Activated naive CD4-positive, alpha-beta T cell treated with anti-CD3 and anti-CD28 coated beads, Interleukin-2, amount 10 ng/mL, durations not matched to agents 7 days and 5 days (primary cell): ENCODE data around the gene DNAJC21.
"Not testable (repeated sequence)": the region's sequence is repeated elsewhere in the genome, so short reads cannot be mapped to it uniquely, and the experiment has no call there.

Experiments
- CTCF ChIA-PET: fragments of 350-600 bp; sonication (Branson Sonifier 250); formaldehyde crosslinking; loops from one replicate; lab custom pipeline; 2021; ENCODE audit warnings: antibody characterized with exemption; lab: Charles Lee
- DNase-seq: peaks from one replicate; pipeline ENCODE4 v3.0.0-alpha.2; 2020
- H3K27ac Mint-ChIP-seq: one replicate; pipeline ENCODE4 v1.8.0; 2021; ENCODE audit warnings: mild to moderate bottlenecking, moderate library complexity, mixed read lengths
- H3K27me3 Mint-ChIP-seq: one replicate; pipeline ENCODE4 v1.8.0; 2021; ENCODE audit warnings: mild to moderate bottlenecking, mixed read lengths
- H3K36me3 Mint-ChIP-seq: one replicate; pipeline ENCODE4 v1.8.0; 2021; ENCODE audit warnings: mixed read lengths
- H3K4me1 Mint-ChIP-seq: one replicate; pipeline ENCODE4 v1.8.0; 2021; ENCODE audit warnings: mixed read lengths
- H3K4me3 Mint-ChIP-seq: one replicate; pipeline ENCODE4 v1.8.0; 2021; ENCODE audit warnings: mild to moderate bottlenecking, moderate library complexity, mixed read lengths
- H3K9me3 Mint-ChIP-seq: one replicate; pipeline ENCODE4 v1.8.0; 2021; ENCODE audit warnings: mixed read lengths

Gene DNAJC21

GRCh38 chr5:34905564-34905963 is 23.8 kb upstream of the DNAJC21 start:
- no peak for DNase-seq
- Mint-ChIP-seq H3K27ac (no peak overlapping the region), H3K9me3 (no peaks in the 10 kb centered on the region), H3K36me3 (peaks cover 18% of the 10 kb centered on the region), H3K4me1 (no peaks in the 10 kb centered on the region), H3K4me3 (no peak overlapping the region), H3K27me3 (no peaks in the 10 kb centered on the region)
- CTCF ChIA-PET: interaction anchor here (1.0 to 1.2 kb wide), 2 partner anchors 381 to 382 kb away, joined by 3 read pairs; no protein-coding TSS in a partner anchor

GRCh38 chr5:34913072-34913471 is 16.3 kb upstream of the DNAJC21 start:
- CTCF ChIA-PET: no interaction called here
- no peak for DNase-seq
- Mint-ChIP-seq H3K4me3 (no peak overlapping the region), H3K4me1 (peaks cover 40% of the 10 kb centered on the region), H3K9me3 (no peaks in the 10 kb centered on the region), H3K27ac (no peak overlapping the region), H3K27me3 (no peaks in the 10 kb centered on the region), H3K36me3 (peaks cover 38% of the 10 kb centered on the region)

- H3K4me3 Mint-ChIP-seq: no peak overlapping the region
- no peak overlapping the region for H3K27ac Mint-ChIP-seq
- DNase-seq: no peak
- no peaks in the 10 kb centered on the region for H3K9me3 Mint-ChIP-seq
- CTCF ChIA-PET: interaction anchor here (1.3 to 1.8 kb wide), 2 partner anchors 15 to 16 kb away, joined by 3 to 6 read pairs; partner anchors contain the start of gene DNAJC21
- H3K27me3 Mint-ChIP-seq: no peaks in the 10 kb centered on the region
- H3K36me3 Mint-ChIP-seq: peaks cover 30% of the 10 kb centered on the region
- H3K4me1 Mint-ChIP-seq: peaks cover 43% of the 10 kb centered on the region
Measured at GRCh38 chr5:34914671-34915138, 14.7 kb upstream of the DNAJC21 start.

- Mint-ChIP-seq H3K4me3 (no peak within 1 kb of the TSS), H3K27ac (no peak within 1 kb of the TSS), H3K4me1 (peaks cover 44% of the 10 kb centered on the region), H3K36me3 (peaks cover 31% of the 10 kb centered on the region), H3K27me3 (no peaks in the 10 kb centered on the region), H3K9me3 (no peaks in the 10 kb centered on the region)
- CTCF ChIA-PET: interaction anchor here (1.0 to 1.8 kb wide), 3 partner anchors 10 to 17 kb away, joined by 3 to 6 read pairs (median 3); partner anchors contain the start of gene DNAJC21
- peak; percentile 96 for DNase-seq
Measured at GRCh38 chr5:34915139-34915855, 14.1 kb upstream of the DNAJC21 start, which contains the start of the genes BRIX1 and RAD1. TSS of gene BRIX1 (plus strand) at chr5:34915711. CDS start at chr5:34915739, 28 bp downstream. TSS of gene RAD1 (minus strand) at chr5:34915504. CDS start at chr5:34914892, 612 bp downstream.

- Mint-ChIP-seq H3K27ac (no peak overlapping the region), H3K9me3 (no peaks in the 10 kb centered on the region), H3K36me3 (peaks cover 33% of the 10 kb centered on the region), H3K4me1 (peaks cover 46% of the 10 kb centered on the region), H3K27me3 (no peaks in the 10 kb centered on the region), H3K4me3 (no peak overlapping the region)
- DNase-seq: no peak
- CTCF ChIA-PET: interaction anchor here (1.0 to 1.8 kb wide), 2 partner anchors 10 to 14 kb away, joined by 3 to 6 read pairs; partner anchors contain the start of gene DNAJC21
Measured at GRCh38 chr5:34915856-34916192, 13.5 kb upstream of the DNAJC21 start.

- H3K27ac Mint-ChIP-seq: no peak overlapping the region
- H3K36me3 Mint-ChIP-seq: peaks cover 32% of the 10 kb centered on the region
- H3K4me1 Mint-ChIP-seq: peaks cover 46% of the 10 kb centered on the region
- no peak for DNase-seq
- no peaks in the 10 kb centered on the region for H3K9me3 Mint-ChIP-seq
- H3K27me3 Mint-ChIP-seq: no peaks in the 10 kb centered on the region
- no peak overlapping the region for H3K4me3 Mint-ChIP-seq
- CTCF ChIA-PET: interaction anchor here (1.9 kb wide), 1 partner anchor 13 kb away, joined by 5 read pairs; the partner anchor contains the start of gene DNAJC21
Measured at GRCh38 chr5:34916518-34916917, 12.8 kb upstream of the DNAJC21 start.

GRCh38 chr5:34918025-34918424 is 11.3 kb upstream of the DNAJC21 start:
- peaks cover 43% of the 10 kb centered on the region for H3K4me1 Mint-ChIP-seq
- H3K36me3 Mint-ChIP-seq: peaks cover 29% of the 10 kb centered on the region
- no peaks in the 10 kb centered on the region for H3K27me3 Mint-ChIP-seq
- CTCF ChIA-PET: interaction anchor here (1.9 kb wide), 1 partner anchor 12 kb away, joined by 5 read pairs; the partner anchor contains the start of gene DNAJC21
- no peak overlapping the region for H3K27ac Mint-ChIP-seq
- H3K4me3 Mint-ChIP-seq: no peak overlapping the region
- no peaks in the 10 kb centered on the region for H3K9me3 Mint-ChIP-seq
- DNase-seq: no peak

- H3K36me3 Mint-ChIP-seq: peaks cover 33% of the 10 kb centered on the region
- CTCF ChIA-PET: interaction anchor here (0.7 kb wide), 1 partner anchor 83 kb away, joined by 4 read pairs; no protein-coding TSS in a partner anchor
Measured at GRCh38 chr5:34919077-34919476, 10.3 kb upstream of the DNAJC21 start.

GRCh38 chr5:34923256-34923655 is 6.1 kb upstream of the DNAJC21 start:
- CTCF ChIA-PET, H3K9me3 Mint-ChIP-seq, DNase-seq, H3K27me3 Mint-ChIP-seq, H3K4me3 Mint-ChIP-seq: not testable (repeated sequence)
- Mint-ChIP-seq H3K4me1 (peaks cover 28% of the 10 kb centered on the region), H3K27ac (peak overlapping the region; percentile 25), H3K36me3 (peaks cover 33% of the 10 kb centered on the region)

More at GRCh38 chr5:34919077-34919476, 10.3 kb upstream of the DNAJC21 start:
- no peak overlapping the region for H3K27ac Mint-ChIP-seq
- no peak for DNase-seq
- H3K4me3 Mint-ChIP-seq: no peak overlapping the region
- peaks cover 44% of the 10 kb centered on the region for H3K4me1 Mint-ChIP-seq
- H3K27me3 Mint-ChIP-seq: no peaks in the 10 kb centered on the region
- no peaks in the 10 kb centered on the region for H3K9me3 Mint-ChIP-seq

- Mint-ChIP-seq H3K4me3 (no peak overlapping the region), H3K4me1 (peaks cover 28% of the 10 kb centered on the region), H3K27ac (peak overlapping the region; percentile 25), H3K9me3 (no peaks in the 10 kb centered on the region), H3K27me3 (no peaks in the 10 kb centered on the region), H3K36me3 (peaks cover 33% of the 10 kb centered on the region)
- peak; percentile 30 for DNase-seq
- CTCF ChIA-PET: no interaction called here
Measured at GRCh38 chr5:34923694-34924461, 5.5 kb upstream of the DNAJC21 start.

- CTCF ChIA-PET: no interaction called here
Measured at GRCh38 chr5:34924462-34924765, 4.9 kb upstream of the DNAJC21 start.

GRCh38 chr5:34926318-34926888 is 3.0 kb upstream of the DNAJC21 start:
- Mint-ChIP-seq H3K27ac (no peak overlapping the region), H3K9me3 (no peaks in the 10 kb centered on the region), H3K27me3 (no peaks in the 10 kb centered on the region), H3K4me3 (no peak overlapping the region), H3K36me3 (peaks cover 27% of the 10 kb centered on the region), H3K4me1 (peaks cover 38% of the 10 kb centered on the region)
- CTCF ChIA-PET: interaction anchor here (1.4 kb wide), 1 partner anchor 11 kb away, joined by 3 read pairs; the partner anchor contains the start of genes BRIX1 and RAD1
- no peak for DNase-seq

More at GRCh38 chr5:34924462-34924765, 4.9 kb upstream of the DNAJC21 start:
- DNase-seq: no peak
- Mint-ChIP-seq H3K4me1 (peaks cover 33% of the 10 kb centered on the region), H3K4me3 (no peak overlapping the region), H3K36me3 (peaks cover 33% of the 10 kb centered on the region), H3K9me3 (no peaks in the 10 kb centered on the region), H3K27me3 (no peaks in the 10 kb centered on the region), H3K27ac (no peak overlapping the region)

GRCh38 chr5:34927785-34928184 is 1.6 kb upstream of the DNAJC21 start:
- H3K27ac Mint-ChIP-seq: no peak overlapping the region
- no peaks in the 10 kb centered on the region for H3K9me3 Mint-ChIP-seq
- H3K4me3 Mint-ChIP-seq: no peak overlapping the region
- H3K27me3 Mint-ChIP-seq: no peaks in the 10 kb centered on the region
- H3K4me1 Mint-ChIP-seq: peaks cover 43% of the 10 kb centered on the region
- DNase-seq: no peak
- CTCF ChIA-PET: no interaction called here
- peaks cover 24% of the 10 kb centered on the region for H3K36me3 Mint-ChIP-seq

- H3K36me3 Mint-ChIP-seq: peaks cover 23% of the 10 kb centered on the region
- DNase-seq: no peak
- H3K9me3 Mint-ChIP-seq: no peaks in the 10 kb centered on the region
- H3K27me3 Mint-ChIP-seq: no peaks in the 10 kb centered on the region
- no peak overlapping the region for H3K27ac Mint-ChIP-seq
- peaks cover 41% of the 10 kb centered on the region for H3K4me1 Mint-ChIP-seq
- CTCF ChIA-PET: no interaction called here
- H3K4me3 Mint-ChIP-seq: peak overlapping the region; percentile 78
Measured at GRCh38 chr5:34928267-34928666, 1.1 kb upstream of the DNAJC21 start.
